NOMO-1 treated with dmso at 0.1 percent for 144 hours (cell line): Measurements from ENCODE around the gene HELZ2.
"Not testable (repeated sequence)": the region's sequence is repeated elsewhere in the genome, so short reads cannot be mapped to it uniquely, and the experiment has no call there.

ENCODE experiments used
- DNase-seq: peaks from one replicate; lab custom pipeline; 2025; ENCODE audit not compliant: unreplicated experiment; lab: John Stamatoyannopoulos, UW

The HELZ2 gene

GRCh38 chr20:63574156-63574828 lies at the start of gene HELZ2:
TSS of gene HELZ2 (minus strand) at chr20:63574239. CDS start at chr20:63572385, 1,854 bp downstream.
- DNase-seq, result peak; percentile 49

DNA sequence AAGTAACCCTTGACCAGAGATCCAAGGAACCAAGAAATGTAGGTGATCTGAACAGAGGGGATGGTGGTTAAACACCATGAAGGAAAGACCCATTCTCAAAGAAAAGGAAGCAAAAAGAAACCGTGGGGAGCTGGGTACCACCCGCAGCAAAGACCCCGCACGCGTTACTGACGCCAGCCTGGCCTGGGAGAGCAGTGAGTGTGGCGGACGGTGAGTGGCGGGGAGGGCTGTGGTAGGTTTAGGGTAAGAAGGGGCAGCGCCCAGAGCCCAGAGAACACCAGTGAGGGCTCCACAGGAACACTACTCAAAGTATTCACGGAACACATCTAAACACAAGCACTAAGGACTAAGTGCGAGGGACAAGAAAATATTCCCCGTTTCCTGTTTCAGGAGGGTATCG lies 48.7 kb upstream of the HELZ2 start:
- DNase-seq, result no peak

- DNase-seq, result no peak
Measured at GRCh38 chr20:63622096-63622495, 48.1 kb upstream of the HELZ2 start.

DNA sequence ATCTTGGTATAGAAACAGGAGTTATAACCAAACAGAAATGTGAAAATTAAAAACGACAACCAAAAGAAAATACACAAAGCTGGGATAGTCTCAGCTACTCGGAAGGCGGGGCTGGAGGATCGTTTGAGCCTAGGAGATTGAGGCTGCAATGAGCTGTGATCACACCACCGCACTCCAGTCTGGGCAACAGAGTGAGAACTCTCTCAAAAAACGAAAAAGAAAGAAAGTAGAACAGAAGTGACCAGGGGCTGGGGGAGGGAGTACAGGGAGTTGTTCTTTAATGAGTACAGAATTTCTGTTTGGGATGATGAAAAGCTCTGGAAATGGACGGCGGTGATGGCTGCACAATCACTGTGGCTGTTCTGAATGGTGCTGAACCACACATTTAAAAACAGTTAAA lies 47.0 kb upstream of the HELZ2 start:
- DNase-seq, result no peak

DNA sequence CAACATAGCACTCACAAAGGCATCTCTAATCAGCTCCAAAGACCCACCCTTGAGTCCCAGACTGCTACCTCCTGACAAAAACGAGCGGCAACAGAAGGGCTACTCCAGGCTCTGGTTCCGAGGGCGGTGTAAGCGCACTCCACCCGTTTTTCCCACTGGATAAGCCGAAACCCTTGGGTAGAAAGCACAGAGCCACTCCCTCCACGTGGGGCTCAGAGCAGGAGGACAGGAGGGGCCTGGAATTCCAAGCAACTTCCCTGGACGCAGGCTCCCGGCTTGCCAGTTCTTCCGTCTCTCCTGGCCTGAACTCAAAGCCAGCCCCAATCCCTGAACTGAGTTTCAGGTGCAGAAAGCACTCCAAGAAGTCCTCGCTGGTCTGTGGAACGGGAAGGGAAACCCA lies 45.5 kb upstream of the HELZ2 start:
- DNase-seq, result no peak

DNA sequence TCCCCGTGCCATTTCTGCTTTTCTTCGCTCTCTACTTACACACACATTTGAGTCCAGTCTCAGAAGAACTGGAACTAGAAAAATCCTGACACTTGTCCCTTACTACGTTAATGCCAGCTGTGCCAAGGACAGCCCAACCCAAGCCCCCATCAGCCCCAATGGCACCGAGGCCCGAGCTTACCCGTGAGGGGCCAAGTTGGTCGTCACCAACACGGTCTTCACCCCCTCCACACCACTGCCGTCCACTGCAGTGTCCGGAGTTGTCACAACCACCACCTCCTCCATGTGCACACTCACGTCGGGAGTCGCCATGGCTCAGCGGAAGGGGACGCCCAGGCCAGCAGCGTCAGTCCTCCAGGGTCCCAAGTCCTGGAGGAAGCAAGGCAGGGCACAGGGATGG lies 45.0 kb upstream of the HELZ2 start:
- no peak for DNase-seq

DNA sequence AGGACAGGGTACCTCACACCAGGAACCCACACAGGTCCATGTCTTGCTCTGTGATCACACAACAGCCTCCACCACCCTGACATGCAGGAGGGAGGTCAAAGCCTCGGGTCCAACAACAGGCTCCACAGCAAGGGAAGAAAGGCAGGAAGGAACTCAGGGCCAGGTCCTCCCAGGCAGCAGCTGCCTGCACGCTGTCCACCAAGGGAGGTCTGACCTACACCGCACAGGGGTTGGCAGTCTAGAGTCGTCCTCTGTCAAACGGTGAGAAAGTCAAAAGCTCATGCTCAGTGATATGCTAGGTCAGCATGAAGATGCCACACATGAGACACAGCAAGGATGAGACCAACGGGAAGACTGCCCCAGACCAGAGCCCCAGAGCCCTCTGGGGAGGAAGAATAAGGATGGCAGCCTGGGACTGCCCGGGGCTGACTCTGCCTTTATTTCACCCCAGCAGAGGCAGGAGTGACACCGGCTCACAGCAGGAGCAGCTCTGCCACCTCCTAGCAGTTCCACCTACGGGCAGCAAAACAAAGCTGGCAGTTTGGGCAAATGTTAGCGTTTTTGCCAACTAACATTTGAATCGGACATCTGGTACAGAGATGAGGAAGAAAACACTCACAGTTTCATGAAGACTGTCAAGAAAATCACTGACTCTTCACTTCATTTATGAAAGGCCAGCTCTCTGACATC lies 44.4 kb upstream of the HELZ2 start:
- no peak for DNase-seq

DNA sequence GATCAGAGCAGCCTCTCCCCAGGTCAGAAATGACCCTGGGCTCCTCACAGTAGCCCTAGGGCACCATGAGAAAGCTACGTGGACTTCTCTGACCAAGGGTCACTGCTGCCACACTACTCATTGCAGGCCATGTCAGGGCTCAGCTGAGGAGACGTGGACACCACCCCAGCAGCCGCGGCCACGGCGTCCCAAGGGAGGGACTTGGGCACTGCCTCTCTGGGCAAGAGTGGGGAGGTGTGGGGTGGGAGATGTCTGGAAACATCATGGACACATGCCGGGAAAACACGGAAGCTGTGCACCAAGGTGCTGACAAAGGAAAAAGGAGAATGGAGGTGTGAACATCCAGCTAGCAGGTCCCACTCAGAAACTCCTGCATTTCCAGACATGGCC lies 43.8 kb upstream of the HELZ2 start:
- DNase-seq, result no peak

DNA sequence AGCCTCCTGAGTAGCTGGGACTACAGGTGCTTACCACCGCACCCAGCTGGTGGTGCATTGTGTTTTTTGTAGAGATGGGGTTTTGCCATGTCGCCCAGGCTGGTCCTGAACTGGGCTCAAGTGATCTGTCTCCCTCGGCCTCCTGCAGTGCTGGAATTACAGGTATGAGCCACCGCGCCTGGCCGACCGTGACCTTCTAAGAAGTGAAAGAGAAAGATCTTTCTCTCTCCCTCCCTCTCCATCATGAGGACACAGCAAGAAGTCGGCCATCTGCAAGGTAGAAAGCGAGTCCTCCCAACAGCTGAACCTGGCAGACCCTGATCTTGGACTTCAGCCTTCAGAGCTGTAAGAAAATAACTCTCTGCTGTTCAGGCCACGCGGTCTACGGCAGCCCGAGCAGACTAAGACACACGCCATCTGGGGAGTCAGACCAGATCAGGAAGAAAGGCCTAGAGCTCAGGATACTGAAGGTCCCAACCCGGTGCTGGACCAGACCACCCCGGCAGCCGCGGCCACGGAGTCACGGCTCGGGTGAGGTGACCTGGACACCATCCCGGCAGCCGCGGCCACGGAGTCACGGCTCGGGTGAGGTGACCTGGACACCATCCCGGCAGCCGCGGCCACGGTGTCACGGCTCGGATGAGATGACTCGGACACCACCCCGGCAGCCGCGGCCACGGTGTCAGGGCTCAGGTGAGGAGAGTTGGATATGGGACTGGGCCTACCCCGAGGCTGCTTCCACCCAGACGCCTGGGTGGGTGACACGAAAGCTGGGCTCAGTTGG lies 43.2 kb upstream of the HELZ2 start:
- DNase-seq, result no peak

- not testable (repeated sequence) for DNase-seq
Measured at GRCh38 chr20:63613863-63614594, 40.0 kb upstream of the HELZ2 start.

GRCh38 chr20:63612276-63612931 lies 38.4 kb upstream of the HELZ2 start:
- DNase-seq, result peak; percentile 93

GRCh38 chr20:63611646-63612045 lies 37.6 kb upstream of the HELZ2 start:
- DNase-seq, result no peak

- no peak for DNase-seq
Measured at GRCh38 chr20:63610581-63611435, 36.8 kb upstream of the HELZ2 start.

- no peak for DNase-seq
Measured at GRCh38 chr20:63606686-63607085, 32.6 kb upstream of the HELZ2 start.

DNA sequence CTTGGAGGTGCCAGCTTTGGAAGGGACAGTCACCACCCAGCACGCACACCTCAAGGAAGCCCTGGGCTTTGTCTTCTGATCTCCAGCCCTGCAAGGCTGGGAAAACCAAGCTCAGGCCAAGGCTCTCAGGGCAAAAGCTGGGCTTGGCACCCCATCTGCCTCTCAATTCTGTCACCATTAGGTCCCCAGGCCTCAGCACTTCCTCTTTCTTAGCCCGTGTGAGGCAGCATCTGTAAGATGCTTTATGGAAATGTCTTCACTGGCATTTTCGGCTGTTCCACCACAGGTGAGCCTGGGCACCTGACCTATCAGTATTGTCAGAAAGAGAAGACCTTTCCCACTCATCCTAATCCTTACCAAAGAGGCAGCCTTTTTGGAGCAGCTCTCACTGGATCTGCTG lies 28.3 kb upstream of the HELZ2 start:
- DNase-seq, result no peak

GRCh38 chr20:63601679-63602078 lies 27.6 kb upstream of the HELZ2 start:
- not testable (repeated sequence) for DNase-seq

DNA sequence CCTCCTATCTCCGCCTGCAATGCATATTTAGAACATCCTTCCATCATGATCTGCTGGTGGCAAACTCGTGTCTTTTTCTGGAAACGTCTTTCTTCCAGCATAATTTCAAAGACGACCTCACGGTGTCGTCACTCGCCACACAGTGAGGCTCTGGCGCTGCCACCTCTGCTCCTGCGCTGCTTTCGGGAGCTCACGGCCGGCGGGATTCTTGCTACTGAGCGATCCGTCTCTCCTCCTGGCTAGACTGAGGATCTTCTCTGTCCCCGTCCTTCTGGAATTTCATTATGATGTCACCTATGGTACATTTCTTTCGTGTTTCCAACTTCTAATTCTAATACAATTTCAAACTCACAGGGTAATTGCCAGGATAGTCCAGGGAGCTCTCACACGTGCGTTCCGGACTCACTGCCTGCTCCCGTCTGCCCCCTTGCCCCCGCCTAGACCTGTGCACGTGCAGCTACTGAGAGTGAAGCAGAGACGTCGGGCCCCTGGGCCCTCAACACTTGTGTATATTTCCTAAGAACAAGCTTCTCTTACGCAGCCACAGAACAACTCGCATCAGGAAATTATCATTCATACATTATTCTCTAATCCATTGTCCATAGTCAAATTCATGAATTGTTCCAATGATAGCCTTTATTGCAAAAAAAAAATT lies 25.5 kb upstream of the HELZ2 start:
- no peak for DNase-seq

DNA sequence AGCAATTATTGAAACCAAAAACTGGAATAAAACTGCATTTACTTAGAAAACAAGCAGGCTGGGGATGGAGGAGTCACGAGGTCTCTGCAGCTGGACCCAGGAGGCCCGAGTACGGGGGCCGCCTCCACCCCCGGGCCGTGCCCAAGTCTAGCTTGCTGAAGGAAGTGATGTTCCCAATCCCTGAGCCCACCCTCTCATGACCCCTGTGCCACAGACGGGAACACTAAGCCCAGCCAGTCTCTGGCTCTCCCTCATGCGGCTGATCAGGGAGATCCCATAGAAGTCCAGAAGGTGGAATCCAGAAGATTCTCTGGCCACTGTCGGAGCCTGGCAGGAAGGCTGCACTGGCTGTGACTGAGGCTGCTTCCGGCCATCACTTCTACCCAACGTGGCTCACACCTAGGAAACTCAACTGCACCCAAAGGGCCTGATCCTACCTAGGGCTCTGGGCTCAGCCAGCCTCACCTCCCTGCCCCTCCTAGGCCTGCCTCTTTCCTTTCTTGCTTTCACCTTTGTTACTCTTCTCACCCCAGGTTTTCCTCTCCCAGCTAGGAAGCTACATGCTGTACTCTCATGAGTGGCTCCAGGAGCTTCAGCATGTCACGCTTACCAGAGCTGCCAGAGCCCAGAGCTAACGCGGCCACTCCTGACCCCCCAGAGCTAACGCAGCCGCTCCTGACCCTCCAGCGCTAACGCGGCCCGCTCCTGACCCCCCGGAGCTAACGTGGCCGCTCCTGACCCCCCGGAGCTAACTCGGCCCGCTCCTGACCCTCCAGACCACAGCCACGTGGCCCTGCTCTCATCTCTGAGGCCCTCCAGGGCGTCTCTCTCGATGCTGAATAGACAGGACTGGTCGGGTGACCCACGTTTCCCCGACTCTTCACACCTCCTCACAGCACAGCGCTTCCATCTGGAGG lies 24.7 kb upstream of the HELZ2 start:
- no peak for DNase-seq
